GM18508 (cell line): ENCODE data around the gene VWC2.

Experiments
- ATAC-seq: cut with Tn5 transposase; IDR thresholded peaks from one replicate; pipeline ENCODE4 v1.9.1; 2021; ENCODE audit warnings: moderate number of reproducible peaks; ENCODE audit not compliant: insufficient read depth, unreplicated experiment

VWC2 gene

DNA sequence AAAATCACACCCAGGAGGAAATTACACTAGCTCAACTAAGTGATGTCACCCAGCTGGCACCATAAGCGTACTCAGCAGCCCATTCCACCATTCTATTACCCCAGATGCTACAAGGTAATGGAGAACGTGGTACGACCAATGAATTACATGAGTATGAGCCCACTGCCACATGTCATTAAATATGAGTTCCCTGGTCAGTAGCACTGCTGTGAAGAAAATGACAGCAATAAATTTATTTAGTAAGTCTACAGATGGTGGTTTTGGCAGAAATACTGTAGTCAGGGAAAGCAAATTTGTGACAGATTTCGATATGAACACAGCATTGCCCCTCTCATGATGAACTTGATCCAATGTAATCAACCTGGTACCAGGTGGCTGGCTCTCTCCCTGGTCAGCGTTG, 154.2 kb downstream of the VWC2 start:
- no peak for ATAC-seq

DNA sequence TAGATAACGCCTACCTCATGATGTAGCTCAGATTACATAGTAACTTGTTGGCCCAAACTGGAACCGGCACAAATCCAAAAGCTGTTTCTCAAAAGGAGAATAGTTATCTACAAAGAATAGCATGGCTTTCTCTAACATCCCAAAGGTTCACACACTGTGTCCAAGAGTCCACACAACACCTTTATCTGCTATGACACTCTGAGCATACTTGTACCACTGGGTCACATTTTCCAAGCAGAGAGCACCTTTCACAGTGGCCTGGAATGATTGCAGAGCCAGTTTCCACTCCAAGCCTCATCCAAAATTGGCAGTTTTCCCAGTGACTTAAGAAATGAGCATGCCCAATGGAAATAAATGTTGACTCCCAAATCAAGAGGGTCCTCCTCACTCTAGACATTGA, 155.3 kb downstream of the VWC2 start:
- ATAC-seq: no peak

- no peak for ATAC-seq
Measured at GRCh38 chr7:49931627-49932026, 158.2 kb downstream of the VWC2 start.

GRCh38 chr7:49937608-49938007, 164.2 kb downstream of the VWC2 start:
- ATAC-seq: no peak
